SK-N-SH treated with all-trans-retinoic acid at 6 μM for 48 hours (cell line): Measurements from ENCODE around the gene METAP1D.

Experiments used
- SNAI2 ChIP-seq: fragments of 250-450 bp; sonication (Bioruptor Pico); IDR thresholded peaks from 2 replicates; pipeline ENCODE4 v1.5.0; 2020; ENCODE audit warnings: mild to moderate bottlenecking, moderate library complexity
- ZNF70 ChIP-seq: fragments of 450-650 bp; formaldehyde crosslinking; IDR thresholded peaks from 2 replicates; pipeline ENCODE4 v1.5.0; 2020; ENCODE audit warnings: mild to moderate bottlenecking, moderate library complexity
- TF ChIP-seq, protein P1 (sequence below): fragments of 250-450 bp; sonication (Bioruptor Pico); IDR thresholded peaks from 2 replicates; pipeline ENCODE4 v1.8.0; 2020; ENCODE audit warnings: mild to moderate bottlenecking, moderate library complexity, borderline replicate concordance

DNA sequence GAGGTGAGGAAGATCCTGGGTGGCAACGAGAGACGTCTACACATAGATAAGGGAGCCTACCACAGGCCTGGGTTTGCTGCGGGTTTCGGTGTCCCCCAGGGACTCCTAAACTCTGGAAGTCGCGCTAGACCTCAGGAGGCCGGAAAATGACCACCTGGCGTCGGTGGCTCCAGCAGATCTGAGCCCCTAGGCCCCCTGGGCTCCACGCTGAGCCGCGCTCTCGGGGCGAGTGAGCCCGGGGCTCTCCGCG, 84.6 kb downstream of the METAP1D start:
- TF ChIP-seq ZNF70 (CRISPR knock-in tag) (no peak), SNAI2 (CRISPR knock-in tag) (no peak)
- TF ChIP-seq, protein P1, sequence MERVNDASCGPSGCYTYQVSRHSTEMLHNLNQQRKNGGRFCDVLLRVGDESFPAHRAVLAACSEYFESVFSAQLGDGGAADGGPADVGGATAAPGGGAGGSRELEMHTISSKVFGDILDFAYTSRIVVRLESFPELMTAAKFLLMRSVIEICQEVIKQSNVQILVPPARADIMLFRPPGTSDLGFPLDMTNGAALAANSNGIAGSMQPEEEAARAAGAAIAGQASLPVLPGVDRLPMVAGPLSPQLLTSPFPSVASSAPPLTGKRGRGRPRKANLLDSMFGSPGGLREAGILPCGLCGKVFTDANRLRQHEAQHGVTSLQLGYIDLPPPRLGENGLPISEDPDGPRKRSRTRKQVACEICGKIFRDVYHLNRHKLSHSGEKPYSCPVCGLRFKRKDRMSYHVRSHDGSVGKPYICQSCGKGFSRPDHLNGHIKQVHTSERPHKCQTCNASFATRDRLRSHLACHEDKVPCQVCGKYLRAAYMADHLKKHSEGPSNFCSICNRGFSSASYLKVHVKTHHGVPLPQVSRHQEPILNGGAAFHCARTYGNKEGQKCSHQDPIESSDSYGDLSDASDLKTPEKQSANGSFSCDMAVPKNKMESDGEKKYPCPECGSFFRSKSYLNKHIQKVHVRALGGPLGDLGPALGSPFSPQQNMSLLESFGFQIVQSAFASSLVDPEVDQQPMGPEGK: no peak
